Gastroesophageal sphincter (tissue), 4 donors: ENCODE measurements around the gene NTHL1. TPM values are rescaled to one million over a fixed set of nuclear protein-coding genes. Genes with fewer than 3 reads are reported as not detected.

Experiments used
- ATAC-seq: fragments of 150-250 bp; one replicate; pipeline ENCODE4 v1.9.1; 2016; ENCODE audit warnings: mild to moderate bottlenecking, moderate library complexity
- H3K27ac ChIP-seq, 4 donors: fragments of 200-600 bp; sonication (generic) in 3 of 4; 1 replicate in 3 of 4; 2 replicates in 1 of 4; pipeline ENCODE4 v1.5.1; 2016 to 2019
- H3K27me3 ChIP-seq: fragments of 200-600 bp; sonication (generic); one replicate; pipeline ENCODE4 v1.5.1; 2019
- H3K36me3 ChIP-seq, 2 donors: fragments of 200-600 bp; sonication (generic); one replicate each; pipeline ENCODE4 v1.5.1; 2019; ENCODE audit warnings: control low read depth in 1 of 2
- H3K4me1 ChIP-seq, 3 donors: fragments of 200-600 bp; sonication (generic); 1 replicate in 2 of 3; 2 replicates in 1 of 3; pipeline ENCODE4 v1.5.1; 2016 to 2019; ENCODE audit warnings: control low read depth in 2 of 3
- H3K4me3 ChIP-seq, 2 donors: fragments of 200-600 bp; sonication (generic); one replicate each; pipeline ENCODE4 v1.5.1; 2019; ENCODE audit warnings: mild to moderate bottlenecking in 1 of 2, moderate library complexity in 1 of 2
- H3K9me3 ChIP-seq, 3 donors: fragments of 200-600 bp; sonication (generic); one replicate each; pipeline ENCODE4 v1.5.1; 2017 to 2019; ENCODE audit warnings: control low read depth in 2 of 3
- EP300 ChIP-seq: sonication (generic); formaldehyde crosslinking; IDR thresholded peaks from one replicate; pipeline ENCODE4 v1.6.1; 2017; ENCODE audit warnings: antibody characterized with exemption, mild to moderate bottlenecking
- POLR2A ChIP-seq, 2 donors: fragments of 450-650 bp; IDR thresholded peaks; one replicate each; pipeline ENCODE4 v1.6.1; 2017; ENCODE audit warnings: antibody characterized with exemption in 2 of 2, mild to moderate bottlenecking in 2 of 2, moderate library complexity in 1 of 2
- POLR2AphosphoS5 ChIP-seq: sonication (generic); formaldehyde crosslinking; IDR thresholded peaks from one replicate; pipeline ENCODE4 v1.6.1; 2017; ENCODE audit warnings: antibody characterized with exemption
- WGBS, 2 donors: methylation state at CpG; one replicate each; pipeline ENCODE4 v1.1.5; 2018; ENCODE audit warnings: low coverage in 1 of 2; 5-methylcytosine and 5-hydroxymethylcytosine counted together
- total RNA-seq, 4 donors: library from RNA; depleted of rRNA; stranded (reverse); fragments of >200 nt; gene quantifications; one replicate each; pipeline ENCODE4 v1.1.0, GENCODE V29; 2016
- TF ChIP-seq, protein P1 (sequence below), 4 experiments: fragments of 200-600 bp in 2 of 4; fragments of 450-650 bp in 2 of 4; sonication (generic) in 1 of 4; IDR thresholded peaks; one replicate each; pipeline ENCODE4 v1.5.1; 2017 to 2019; ENCODE audit warnings: antibody characterized with exemption in 4 of 4, mild to moderate bottlenecking in 2 of 4, moderate library complexity in 2 of 4

NTHL1 gene
- total RNA-seq, 4 donors from 2014 or later = 18.4 to 25.4 (median 21.6) TPM

DNA sequence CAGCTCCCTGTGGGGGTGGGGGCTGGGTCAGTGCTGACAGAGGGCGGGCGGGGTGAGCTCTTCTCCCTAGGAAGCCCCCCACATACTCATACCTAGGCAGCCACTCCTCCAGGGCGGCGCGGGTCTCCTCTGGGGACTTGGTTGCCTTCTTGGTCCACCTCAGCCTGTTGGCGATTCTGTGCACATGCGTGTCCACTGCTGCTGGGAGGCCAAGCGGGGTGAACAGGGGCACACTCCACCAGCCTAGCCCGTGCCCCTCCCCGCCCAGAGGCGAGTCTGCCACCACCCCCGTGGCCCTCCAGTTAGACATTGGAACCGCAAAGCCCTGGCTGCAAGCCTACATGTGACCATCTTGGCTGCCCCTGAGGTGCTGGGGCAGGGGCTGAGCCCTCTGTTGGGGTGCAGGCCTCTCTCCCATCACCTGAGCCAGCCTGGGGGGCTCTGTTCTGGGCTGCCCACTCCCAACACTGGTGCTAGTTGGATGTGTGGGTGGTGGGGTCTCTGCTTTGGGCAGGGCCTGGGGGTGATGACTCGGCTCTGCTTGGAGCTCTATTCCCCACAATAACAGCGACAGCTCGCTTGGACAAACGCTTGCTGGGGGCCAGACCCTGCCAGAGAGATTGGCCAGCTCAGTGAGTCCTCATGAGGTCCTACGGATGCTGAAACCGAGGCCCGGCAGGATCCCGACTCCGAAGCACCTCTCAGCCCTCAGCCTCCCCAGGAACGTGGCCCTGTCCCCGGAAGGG is 7.4 kb downstream of the NTHL1 start:
- H3K4me3 ChIP-seq = no peak overlapping the region
- H3K4me1 ChIP-seq = peaks cover 0 to 93% (median 69%) of the 10 kb centered on the region in 3 donors
- no peak for ATAC-seq
- peak overlapping the region in 3 of 4 donors; percentile 90 to 92 (median 92) for H3K27ac ChIP-seq
- TF ChIP-seq POLR2A (IDR thresholded peaks at IDR 0.05) = no peak
- no peak for TF ChIP-seq EP300
- no peak for TF ChIP-seq POLR2AphosphoS5
- TF ChIP-seq, protein P1, sequence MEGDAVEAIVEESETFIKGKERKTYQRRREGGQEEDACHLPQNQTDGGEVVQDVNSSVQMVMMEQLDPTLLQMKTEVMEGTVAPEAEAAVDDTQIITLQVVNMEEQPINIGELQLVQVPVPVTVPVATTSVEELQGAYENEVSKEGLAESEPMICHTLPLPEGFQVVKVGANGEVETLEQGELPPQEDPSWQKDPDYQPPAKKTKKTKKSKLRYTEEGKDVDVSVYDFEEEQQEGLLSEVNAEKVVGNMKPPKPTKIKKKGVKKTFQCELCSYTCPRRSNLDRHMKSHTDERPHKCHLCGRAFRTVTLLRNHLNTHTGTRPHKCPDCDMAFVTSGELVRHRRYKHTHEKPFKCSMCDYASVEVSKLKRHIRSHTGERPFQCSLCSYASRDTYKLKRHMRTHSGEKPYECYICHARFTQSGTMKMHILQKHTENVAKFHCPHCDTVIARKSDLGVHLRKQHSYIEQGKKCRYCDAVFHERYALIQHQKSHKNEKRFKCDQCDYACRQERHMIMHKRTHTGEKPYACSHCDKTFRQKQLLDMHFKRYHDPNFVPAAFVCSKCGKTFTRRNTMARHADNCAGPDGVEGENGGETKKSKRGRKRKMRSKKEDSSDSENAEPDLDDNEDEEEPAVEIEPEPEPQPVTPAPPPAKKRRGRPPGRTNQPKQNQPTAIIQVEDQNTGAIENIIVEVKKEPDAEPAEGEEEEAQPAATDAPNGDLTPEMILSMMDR (IDR thresholded peaks at IDR 0.05) = no peak
- peaks cover 0 to 44% of the 10 kb centered on the region in 2 donors for H3K36me3 ChIP-seq
- 94% methylated on average over 3 of the region's 24 CpGs; no CpG with 5 or more reads in 1 of the 2 donors for WGBS, 2 donors
- H3K27me3 ChIP-seq = no peaks in the 10 kb centered on the region
- H3K9me3 ChIP-seq = no peaks in the 10 kb centered on the region

GRCh38 chr16:2039274-2040031 is 8.2 kb downstream of the NTHL1 start:
- H3K36me3 ChIP-seq = peaks cover 0 to 41% of the 10 kb centered on the region in 2 donors
- peak; percentile 65 for ATAC-seq
- H3K27ac ChIP-seq = peak overlapping the region; percentile 2 to 92 (median 91)
- H3K4me3 ChIP-seq = peak overlapping the region in 1 of 2 donors; percentile 30
- no peaks in the 10 kb centered on the region for H3K9me3 ChIP-seq
- no peaks in the 10 kb centered on the region for H3K27me3 ChIP-seq
- WGBS, 2 donors = 48 to 55% methylated on average over 6 to 7 of the region's 29 CpGs
- H3K4me1 ChIP-seq = peaks cover 0 to 93% (median 76%) of the 10 kb centered on the region in 3 donors
- TF ChIP-seq EP300 = no peak
- TF ChIP-seq, protein P1 (IDR thresholded peaks at IDR 0.05) = no peak
- TF ChIP-seq POLR2AphosphoS5 = peak; percentile 23
- no peak for TF ChIP-seq POLR2A (IDR thresholded peaks at IDR 0.05)

- Histone ChIP-seq H3K27me3 (no peaks in the 10 kb centered on the region), H3K4me1 (peaks cover 0 to 92% (median 78%) of the 10 kb centered on the region in 3 donors), H3K27ac (peak overlapping the region; percentile 2 to 92 (median 91)), H3K9me3 (no peaks in the 10 kb centered on the region), H3K36me3 (peaks cover 0 to 33% of the 10 kb centered on the region in 2 donors), H3K4me3 (peak overlapping the region in 1 of 2 donors; percentile 30)
- 37 to 71% methylated on average over 4 to 5 of the region's 41 CpGs for WGBS, 2 donors
- TF ChIP-seq, protein P1 (IDR thresholded peaks at IDR 0.05) = no peak
- no peak for TF ChIP-seq POLR2AphosphoS5
- TF ChIP-seq POLR2A (IDR thresholded peaks at IDR 0.05) = no peak
- TF ChIP-seq EP300 = no peak
- no peak for ATAC-seq
These were observed 9.0 kb downstream of the NTHL1 start for GRCh38 chr16:2038382-2039231.

DNA sequence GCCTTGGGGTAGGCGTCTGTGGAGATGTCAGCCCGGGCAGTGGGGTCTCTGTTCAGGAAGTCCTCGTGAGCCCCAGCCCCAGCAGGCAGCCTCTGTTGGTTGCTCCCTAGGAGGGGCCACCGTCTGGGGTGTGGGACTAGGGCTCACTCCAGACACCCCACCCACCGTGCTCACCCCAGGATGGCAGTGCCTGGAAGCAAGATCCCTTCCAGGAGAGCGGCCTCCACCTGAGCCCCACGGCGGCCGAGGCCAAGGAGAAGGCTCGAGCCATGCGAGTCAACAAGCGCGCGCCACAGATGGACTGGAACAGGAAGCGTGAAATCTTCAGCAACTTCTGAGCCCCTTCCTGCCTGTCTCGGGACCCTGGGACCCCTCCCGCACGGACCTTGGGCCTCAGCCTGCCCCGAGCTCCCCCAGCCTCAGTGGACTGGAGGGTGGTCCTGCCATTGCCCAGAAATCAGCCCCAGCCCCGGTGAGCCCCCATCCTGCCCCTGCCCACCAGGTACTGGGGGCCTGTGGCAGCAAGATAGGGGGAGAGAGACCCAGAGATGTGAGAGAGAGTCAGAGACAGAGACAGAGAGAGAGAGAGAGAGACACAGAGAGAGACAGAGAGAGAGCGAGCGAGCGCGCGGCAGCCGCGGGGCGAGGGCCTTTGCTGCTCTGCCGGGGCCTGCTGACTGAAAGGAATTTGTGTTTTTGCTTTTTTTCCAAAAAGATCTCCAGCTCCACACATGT is 9.8 kb downstream of the NTHL1 start:
- H3K9me3 ChIP-seq = no peaks in the 10 kb centered on the region
- TF ChIP-seq EP300 (no peak), POLR2A (IDR thresholded peaks at IDR 0.05) (no peak), POLR2AphosphoS5 (no peak)
- TF ChIP-seq, protein P1 (IDR thresholded peaks at IDR 0.05) = no peak
- ATAC-seq = no peak
- H3K27me3 ChIP-seq = no peaks in the 10 kb centered on the region
- H3K27ac ChIP-seq = peak overlapping the region in 3 of 4 donors; percentile 90 to 92 (median 92)
- peaks cover 0 to 26% of the 10 kb centered on the region in 2 donors for H3K36me3 ChIP-seq
- peaks cover 0 to 92% (median 75%) of the 10 kb centered on the region in 3 donors for H3K4me1 ChIP-seq
- WGBS, 2 donors = 50 to 76% methylated on average over 1 to 13 of the region's 29 CpGs
- H3K4me3 ChIP-seq = no peak overlapping the region
